ENCODE results near the gene GRWD1.
A peak's percentile ranks its signal among the peaks of the same experiment; 100 is the strongest.

The GRWD1 gene

GRCh38 chr19:48455908-48456562, 10.3 kb downstream of the GRWD1 start:
- no peak for TF ChIP-seq CTCF (conservative IDR thresholded peaks at IDR 0.05; ENCODE audit: low read depth, low read length)
- DNase-seq (ENCODE audit: low read depth) = no peak
- no peak overlapping the region for H3K4me3 ChIP-seq (ENCODE audit: low read depth, low read length)

GRCh38 chr19:48456864-48457263, 11.1 kb downstream of the GRWD1 start:
- no peak for TF ChIP-seq CTCF (conservative IDR thresholded peaks at IDR 0.05; ENCODE audit: low read depth, low read length)
- DNase-seq (ENCODE audit: low read depth) = no peak
- no peak overlapping the region for H3K4me3 ChIP-seq (ENCODE audit: low read depth, low read length)

GRCh38 chr19:48458016-48458415, 12.2 kb downstream of the GRWD1 start:
- no peak for TF ChIP-seq CTCF (conservative IDR thresholded peaks at IDR 0.05; ENCODE audit: low read depth, low read length)
- DNase-seq (ENCODE audit: low read depth) = peak; percentile 42

GRCh38 chr19:48461651-48461981, 15.8 kb downstream of the GRWD1 start:
- no peak for TF ChIP-seq CTCF (conservative IDR thresholded peaks at IDR 0.05; ENCODE audit: low read depth, low read length)
- H3K4me3 ChIP-seq (ENCODE audit: low read depth, low read length) = no peak overlapping the region
- DNase-seq (ENCODE audit: low read depth) = no peak

More at GRCh38 chr19:48458016-48458415, 12.2 kb downstream of the GRWD1 start:
- no peak overlapping the region for H3K4me3 ChIP-seq (ENCODE audit: low read depth, low read length)

- H3K4me3 ChIP-seq (ENCODE audit: low read depth, low read length) = no peak overlapping the region
- no peak for DNase-seq (ENCODE audit: low read depth)
- no peak for TF ChIP-seq CTCF (conservative IDR thresholded peaks at IDR 0.05; ENCODE audit: low read depth, low read length)
Measured at GRCh38 chr19:48461982-48462655, 16.3 kb downstream of the GRWD1 start.

- H3K4me3 ChIP-seq (ENCODE audit: low read depth, low read length) = no peak overlapping the region
- no peak for TF ChIP-seq CTCF (conservative IDR thresholded peaks at IDR 0.05; ENCODE audit: low read depth, low read length)
- no peak for DNase-seq (ENCODE audit: low read depth)
Measured at GRCh38 chr19:48465215-48465614, 19.4 kb downstream of the GRWD1 start.

Measured in choroid plexus epithelial cell (primary cell).